Fibroblast of pulmonary artery (primary cell): ENCODE measurements around the gene ZNF670.

Experiments
- DNase-seq: peaks from one replicate; pipeline ENCODE4 v3.0.0-alpha.2; 2010; ENCODE audit warnings: low read depth
- H3K4me3 ChIP-seq: replicated peaks from 2 replicates; pipeline ENCODE4 v1.5.1; 2011; ENCODE audit warnings: low read depth, mild to moderate bottlenecking, control low read depth, low read length, moderate library complexity
- CTCF ChIP-seq: IDR thresholded peaks from 2 replicates; pipeline ENCODE4 v1.5.1; 2011; ENCODE audit warnings: mild to moderate bottlenecking, control low read depth, low read length, inconsistent platforms; ENCODE audit errors: missing control alignments

The ZNF670 gene

GRCh38 chr1:247090455-247090854 lies 11.8 kb upstream of the ZNF670 start:
- TF ChIP-seq CTCF: no peak

GRCh38 chr1:247089616-247090375 lies 11.2 kb upstream of the ZNF670 start:
- H3K4me3 ChIP-seq: no peak overlapping the region
- no peak for TF ChIP-seq CTCF
- no peak for DNase-seq

More at GRCh38 chr1:247090455-247090854, 11.8 kb upstream of the ZNF670 start:
- DNase-seq: no peak
- H3K4me3 ChIP-seq: no peak overlapping the region

- no peak overlapping the region for H3K4me3 ChIP-seq
- no peak for TF ChIP-seq CTCF
- DNase-seq: no peak
These were observed 10.4 kb upstream of the ZNF670 start for GRCh38 chr1:247088967-247089366.

- no peak for TF ChIP-seq CTCF
- no peak overlapping the region for H3K4me3 ChIP-seq
- no peak for DNase-seq
These were observed 8.6 kb upstream of the ZNF670 start for GRCh38 chr1:247087256-247087655.

GRCh38 chr1:247085310-247085709 lies 6.7 kb upstream of the ZNF670 start:
- TF ChIP-seq CTCF: no peak
- no peak overlapping the region for H3K4me3 ChIP-seq
- DNase-seq: no peak

GRCh38 chr1:247084771-247085170 lies 6.2 kb upstream of the ZNF670 start:
- no peak overlapping the region for H3K4me3 ChIP-seq
- TF ChIP-seq CTCF: no peak
- DNase-seq: no peak
